Mucosa of descending colon (tissue), 3 donors: ENCODE results near the gene BCORL1. TPM values are rescaled to one million over a fixed set of nuclear protein-coding genes. Genes with fewer than 3 reads are reported as not detected.

ENCODE experiments used
- ATAC-seq: fragments of 200-7000 bp; cut with Tn5 transposase; one replicate; pipeline ENCODE4 v1.9.1; 2020; ENCODE audit warnings: mild to moderate bottlenecking, moderate library complexity
- DNase-seq, 3 donors: peaks; one replicate each; pipeline ENCODE4 v3.0.0-alpha.2; 2020
- H3K36me3 ChIP-seq: fragments of 200-600 bp; one replicate; pipeline ENCODE4 v1.8.0; 2021; ENCODE audit warnings: low read depth, mild to moderate bottlenecking
- H3K4me1 ChIP-seq: fragments of 200-600 bp; one replicate; pipeline ENCODE4 v1.8.0; 2021; ENCODE audit warnings: low read depth, mild to moderate bottlenecking
- H3K4me3 ChIP-seq: fragments of 200-600 bp; one replicate; pipeline ENCODE4 v1.8.0; 2021; ENCODE audit warnings: mild to moderate bottlenecking
- H3K9me3 ChIP-seq: fragments of 200-600 bp; one replicate; pipeline ENCODE4 v1.8.0; 2021; ENCODE audit warnings: mild to moderate bottlenecking
- intact Hi-C, 2 donors: fragments of 100-400 bp; cut with DNase I in 1 of 2; cut with micrococcal nuclease in 1 of 2; formaldehyde crosslinking; loops; one replicate each; pipeline versions ENCODE4 v1.11.0 to v1.11.1; 2022; cut with DNase I, micrococcal nuclease
- total RNA-seq, 3 donors: library from RNA; stranded (reverse); fragmentation: NEBNext Ultra II Directional in 2 of 3; extraction: Animal tissue kit (Norgen Biotek cat#: 25700) in 2 of 3; gene quantifications; one replicate each; pipeline versions ENCODE4 v1.2.1 to v1.2.4, GENCODE V29; 2021 to 2023
- TF ChIP-seq, protein P1 (sequence below): fragments of 200-600 bp; IDR thresholded peaks from one replicate; pipeline ENCODE4 v1.8.0; 2022; ENCODE audit warnings: antibody characterized with exemption, mild to moderate bottlenecking
- donor health status: DM: no; HTN: no; CAD: no; lungs with moderate emphysema.
- donor health status: DM: no; HTN: no; CAD: no.
- donor health status: DM: no; HTN: yes; CAD: no.

BCORL1 gene
- total RNA-seq, 3 donors from 2014 or later: 7.3 to 24.2 (median 10.0) TPM

DNA sequence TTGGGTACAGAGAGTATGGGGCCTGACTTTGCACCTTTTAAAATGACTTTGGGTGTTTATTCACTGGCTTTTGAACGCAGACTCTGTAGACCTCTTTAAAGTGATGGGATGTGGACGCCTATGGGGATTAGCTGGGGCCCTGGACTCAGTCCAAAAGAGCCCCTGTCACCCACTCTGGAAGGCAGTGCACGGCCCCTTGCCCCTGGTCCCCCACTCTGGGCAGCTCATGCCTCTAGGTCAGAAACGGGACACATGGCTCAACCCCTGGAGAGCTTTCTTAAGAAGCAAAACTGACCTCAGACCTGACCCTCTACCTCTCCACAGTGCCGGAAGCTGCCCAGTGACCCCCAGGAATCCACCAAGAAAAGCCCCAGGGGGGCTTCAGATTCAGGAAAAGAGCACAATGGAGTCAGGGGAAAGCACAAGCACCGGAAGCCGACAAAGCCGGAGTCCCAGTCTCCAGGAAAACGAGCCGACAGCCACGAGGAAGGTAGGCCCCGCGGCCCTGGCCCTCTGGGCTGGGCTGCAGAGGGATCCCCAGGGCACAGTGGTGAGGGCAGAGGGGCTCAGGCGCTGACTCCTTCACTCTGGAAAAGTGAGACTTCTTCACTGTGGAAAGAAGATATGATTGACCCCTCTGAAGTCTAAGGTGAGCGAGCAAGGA lies 38.4 kb downstream of the BCORL1 start:
- ATAC-seq (no peak), DNase-seq (no peak)
- intact Hi-C loops: no loop called here
- H3K36me3 ChIP-seq: no peaks in the 10 kb centered on the region
- H3K4me3 ChIP-seq: no peak overlapping the region
- H3K9me3 ChIP-seq: no peaks in the 10 kb centered on the region
- TF ChIP-seq, protein P1, sequence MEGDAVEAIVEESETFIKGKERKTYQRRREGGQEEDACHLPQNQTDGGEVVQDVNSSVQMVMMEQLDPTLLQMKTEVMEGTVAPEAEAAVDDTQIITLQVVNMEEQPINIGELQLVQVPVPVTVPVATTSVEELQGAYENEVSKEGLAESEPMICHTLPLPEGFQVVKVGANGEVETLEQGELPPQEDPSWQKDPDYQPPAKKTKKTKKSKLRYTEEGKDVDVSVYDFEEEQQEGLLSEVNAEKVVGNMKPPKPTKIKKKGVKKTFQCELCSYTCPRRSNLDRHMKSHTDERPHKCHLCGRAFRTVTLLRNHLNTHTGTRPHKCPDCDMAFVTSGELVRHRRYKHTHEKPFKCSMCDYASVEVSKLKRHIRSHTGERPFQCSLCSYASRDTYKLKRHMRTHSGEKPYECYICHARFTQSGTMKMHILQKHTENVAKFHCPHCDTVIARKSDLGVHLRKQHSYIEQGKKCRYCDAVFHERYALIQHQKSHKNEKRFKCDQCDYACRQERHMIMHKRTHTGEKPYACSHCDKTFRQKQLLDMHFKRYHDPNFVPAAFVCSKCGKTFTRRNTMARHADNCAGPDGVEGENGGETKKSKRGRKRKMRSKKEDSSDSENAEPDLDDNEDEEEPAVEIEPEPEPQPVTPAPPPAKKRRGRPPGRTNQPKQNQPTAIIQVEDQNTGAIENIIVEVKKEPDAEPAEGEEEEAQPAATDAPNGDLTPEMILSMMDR: no peak
- H3K4me1 ChIP-seq: no peaks in the 10 kb centered on the region

DNA sequence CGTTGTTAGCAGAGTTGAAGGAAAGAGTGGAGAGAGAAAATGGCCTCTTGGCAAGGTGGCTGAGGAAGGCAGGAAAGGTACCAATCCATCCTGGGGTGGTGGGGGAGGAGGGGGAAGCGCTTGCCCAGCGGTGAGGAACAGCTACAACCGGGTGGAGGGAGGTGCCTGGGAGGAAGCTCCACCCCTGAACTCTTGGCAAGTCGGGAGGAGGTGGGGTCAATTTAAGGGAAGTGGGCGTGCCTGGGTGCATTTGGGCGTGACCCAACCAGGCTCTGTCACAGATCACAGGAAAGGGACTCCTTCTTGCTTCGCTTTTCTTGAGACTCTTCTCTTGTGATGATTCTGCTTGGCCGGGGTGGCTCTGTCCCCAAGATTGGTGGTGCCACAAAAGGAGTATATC lies 41.7 kb downstream of the BCORL1 start:
- Histone ChIP-seq H3K4me3 (no peak overlapping the region), H3K4me1 (no peaks in the 10 kb centered on the region), H3K36me3 (no peaks in the 10 kb centered on the region), H3K9me3 (no peaks in the 10 kb centered on the region)
- ATAC-seq: peak; percentile 99
- peak; percentile 88 to 90 (median 89) for DNase-seq
- intact Hi-C loops: no loop called here
- TF ChIP-seq, protein P1: no peak

DNA sequence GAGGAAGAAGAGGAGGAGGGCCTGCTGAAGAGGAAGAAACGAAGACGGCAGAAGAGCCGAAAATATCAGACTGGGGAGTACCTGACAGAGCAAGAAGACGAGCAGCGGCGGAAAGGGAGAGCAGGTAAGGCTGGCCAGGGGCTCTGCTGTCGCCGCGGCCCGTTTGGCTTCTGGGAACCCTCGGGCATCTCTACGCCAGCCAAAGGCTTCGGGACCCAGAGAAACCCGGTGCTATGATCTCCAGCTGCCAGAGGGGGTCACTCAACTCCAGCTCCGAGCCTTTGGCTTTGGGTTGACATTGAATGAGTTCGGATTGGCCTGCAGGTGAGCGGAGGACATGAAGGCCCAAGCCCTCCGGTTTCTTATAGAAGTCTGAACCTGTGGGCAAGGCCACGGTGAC lies 42.8 kb downstream of the BCORL1 start:
- TF ChIP-seq, protein P1: no peak
- Histone ChIP-seq H3K4me1 (no peaks in the 10 kb centered on the region), H3K9me3 (no peaks in the 10 kb centered on the region), H3K36me3 (no peaks in the 10 kb centered on the region), H3K4me3 (no peak overlapping the region)
- DNase-seq: no peak
- no peak for ATAC-seq
- intact Hi-C loops: no loop called here

DNA sequence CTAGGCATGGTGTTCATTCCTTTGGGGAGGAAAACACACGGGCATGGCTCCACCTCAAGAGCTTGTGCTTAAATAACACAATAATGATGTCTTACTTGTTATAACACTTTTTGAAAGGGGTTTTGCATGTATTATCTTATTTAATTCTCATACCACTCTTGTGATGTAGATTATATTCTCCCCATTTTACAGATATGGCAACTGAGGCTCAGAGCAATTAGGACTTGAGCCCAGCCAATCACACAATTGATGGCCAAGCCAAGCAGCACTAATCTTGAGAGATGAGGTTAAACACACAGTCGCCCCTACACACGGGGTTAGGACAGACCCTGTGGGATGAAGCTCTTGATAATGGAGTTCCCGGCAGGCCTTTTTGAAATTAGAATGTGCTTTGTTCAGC lies 45.1 kb downstream of the BCORL1 start:
- ATAC-seq: no peak
- TF ChIP-seq, protein P1: no peak
- H3K36me3 ChIP-seq: no peaks in the 10 kb centered on the region

DNA sequence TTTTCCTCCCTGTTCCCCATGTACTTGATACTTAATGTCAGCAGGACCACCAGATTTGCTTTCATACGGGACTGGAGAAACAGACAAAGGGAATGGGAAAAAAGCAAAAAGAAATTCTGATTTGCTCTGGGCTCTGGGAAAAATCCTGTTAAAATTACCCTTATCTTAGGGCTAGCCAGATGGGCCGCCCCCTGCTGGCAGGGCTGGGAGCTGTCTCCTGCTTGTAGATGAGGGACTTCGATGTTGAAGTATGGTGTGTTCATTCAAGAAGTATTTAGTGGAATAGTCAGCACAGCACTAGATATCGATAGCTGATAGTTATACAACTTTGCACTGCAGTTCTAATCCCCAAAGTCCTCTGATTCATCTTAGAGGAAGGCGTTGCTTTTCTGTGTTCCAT lies 45.8 kb downstream of the BCORL1 start:
- intact Hi-C loops: no loop called here
- DNase-seq (peak in 2 of 3 donors; percentile 72 to 78), ATAC-seq (peak; percentile 49)
- Histone ChIP-seq H3K9me3 (no peaks in the 10 kb centered on the region), H3K4me3 (no peak overlapping the region), H3K36me3 (no peaks in the 10 kb centered on the region), H3K4me1 (no peaks in the 10 kb centered on the region)
- TF ChIP-seq, protein P1: peak; percentile 44

More for the DNA sequence above, 45.1 kb downstream of the BCORL1 start:
- DNase-seq: no peak
- Histone ChIP-seq H3K9me3 (no peaks in the 10 kb centered on the region), H3K4me1 (no peaks in the 10 kb centered on the region), H3K4me3 (no peak overlapping the region)
- intact Hi-C loops: no loop called here

DNA sequence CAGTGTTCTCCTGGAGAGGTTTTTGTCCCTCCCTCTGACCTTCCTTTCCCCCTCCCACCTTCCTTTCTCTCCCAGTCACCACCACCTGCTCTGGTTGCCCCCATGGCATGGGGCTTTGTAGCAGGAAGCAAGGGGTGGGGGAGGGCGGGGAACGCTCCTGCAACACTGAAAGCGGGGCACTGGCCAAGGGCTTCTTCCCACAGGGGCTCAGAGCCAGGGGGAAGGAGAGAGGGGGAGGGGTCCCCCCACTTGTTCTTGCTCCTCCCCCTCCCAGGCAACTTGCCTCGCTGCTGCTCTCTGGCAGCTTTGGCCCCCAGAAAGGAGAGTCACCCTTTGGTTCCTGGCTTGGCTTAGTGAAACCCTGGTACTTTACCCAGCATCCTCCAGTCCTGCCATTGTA lies 48.4 kb downstream of the BCORL1 start:
- H3K36me3 ChIP-seq: no peaks in the 10 kb centered on the region
- no peak overlapping the region for H3K4me3 ChIP-seq
- intact Hi-C loops: no loop called here
- TF ChIP-seq, protein P1: no peak
- H3K4me1 ChIP-seq: no peaks in the 10 kb centered on the region
- ATAC-seq: no peak
- no peak for DNase-seq
- H3K9me3 ChIP-seq: no peaks in the 10 kb centered on the region
